Measurements from ENCODE around the gene PALM.

DNA sequence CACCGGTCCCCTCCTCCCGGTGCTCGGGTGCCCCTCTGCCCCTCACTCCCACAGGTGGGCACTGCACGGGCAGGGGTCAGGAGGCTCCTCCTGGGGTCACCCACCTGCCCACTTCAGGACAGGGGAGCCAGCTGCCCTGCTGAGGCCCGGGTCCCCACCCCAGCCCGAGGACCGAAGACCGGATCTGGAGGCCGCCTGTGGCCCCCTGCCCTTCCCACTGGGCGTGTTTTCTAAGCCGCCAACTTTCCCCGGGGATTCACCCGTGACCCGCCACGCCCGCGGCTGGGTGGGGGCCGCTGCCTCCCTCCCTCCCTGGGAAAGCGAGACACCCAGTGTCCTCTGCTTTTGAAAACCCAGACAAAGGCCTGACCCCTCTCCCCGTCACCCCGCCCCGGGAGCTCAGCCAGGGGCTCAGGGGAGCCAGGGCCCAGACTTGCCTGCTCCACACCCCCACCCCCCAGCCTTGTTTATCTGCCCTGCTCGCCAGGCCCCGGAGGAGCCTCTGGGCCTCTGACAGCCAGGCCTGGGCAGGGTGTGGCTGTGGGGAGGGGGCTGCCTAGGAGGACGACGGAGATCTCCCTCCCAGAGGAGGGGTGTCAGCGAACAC is 1.3 kb downstream of the PALM start:
- TF ChIP-seq, protein P1, sequence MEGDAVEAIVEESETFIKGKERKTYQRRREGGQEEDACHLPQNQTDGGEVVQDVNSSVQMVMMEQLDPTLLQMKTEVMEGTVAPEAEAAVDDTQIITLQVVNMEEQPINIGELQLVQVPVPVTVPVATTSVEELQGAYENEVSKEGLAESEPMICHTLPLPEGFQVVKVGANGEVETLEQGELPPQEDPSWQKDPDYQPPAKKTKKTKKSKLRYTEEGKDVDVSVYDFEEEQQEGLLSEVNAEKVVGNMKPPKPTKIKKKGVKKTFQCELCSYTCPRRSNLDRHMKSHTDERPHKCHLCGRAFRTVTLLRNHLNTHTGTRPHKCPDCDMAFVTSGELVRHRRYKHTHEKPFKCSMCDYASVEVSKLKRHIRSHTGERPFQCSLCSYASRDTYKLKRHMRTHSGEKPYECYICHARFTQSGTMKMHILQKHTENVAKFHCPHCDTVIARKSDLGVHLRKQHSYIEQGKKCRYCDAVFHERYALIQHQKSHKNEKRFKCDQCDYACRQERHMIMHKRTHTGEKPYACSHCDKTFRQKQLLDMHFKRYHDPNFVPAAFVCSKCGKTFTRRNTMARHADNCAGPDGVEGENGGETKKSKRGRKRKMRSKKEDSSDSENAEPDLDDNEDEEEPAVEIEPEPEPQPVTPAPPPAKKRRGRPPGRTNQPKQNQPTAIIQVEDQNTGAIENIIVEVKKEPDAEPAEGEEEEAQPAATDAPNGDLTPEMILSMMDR (IDR thresholded peaks at IDR 0.05) = no peak
- TF ChIP-seq POLR2AphosphoS5 (IDR thresholded peaks at IDR 0.05; ENCODE audit: low read depth, low read length) = no peak
